GM04503 (cell line): ENCODE results near the gene MFSD1.
"Not testable (repeated sequence)": the region's sequence is repeated elsewhere in the genome, so short reads cannot be mapped to it uniquely, and the experiment has no call there.

ENCODE experiments used
- DNase-seq: peaks from one replicate; pipeline ENCODE4 v3.0.0-alpha.2; 2012; ENCODE audit warnings: low read depth

MFSD1 gene

GRCh38 chr3:158776531-158776930 is 25.3 kb upstream of the MFSD1 start:
- no peak for DNase-seq

- no peak for DNase-seq
Measured at GRCh38 chr3:158777161-158777873, 24.5 kb upstream of the MFSD1 start.

GRCh38 chr3:158780766-158781165 is 21.1 kb upstream of the MFSD1 start:
- no peak for DNase-seq

- no peak for DNase-seq
Measured at GRCh38 chr3:158781191-158781590, 20.7 kb upstream of the MFSD1 start.

DNA sequence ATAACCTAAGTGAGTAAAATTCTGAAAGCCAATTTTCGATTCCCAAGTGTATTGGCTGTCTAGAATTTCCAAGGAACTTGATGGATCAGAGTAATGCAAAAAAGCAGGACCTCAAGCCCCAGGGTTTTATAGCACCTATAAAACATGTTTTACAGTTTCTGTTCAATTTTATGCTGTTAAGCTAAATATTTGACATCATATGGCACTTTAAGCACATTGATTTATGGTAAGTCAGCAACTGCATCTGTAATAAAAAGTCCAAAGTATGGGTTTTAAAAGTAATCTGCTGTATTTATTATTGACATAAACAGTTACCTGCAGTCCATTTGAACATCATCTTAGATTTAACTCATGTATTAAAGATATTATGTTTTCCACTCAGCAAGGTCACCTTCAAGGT is 20.0 kb upstream of the MFSD1 start:
- no peak for DNase-seq

- DNase-seq, result no peak
Measured at GRCh38 chr3:158782283-158782989, 19.4 kb upstream of the MFSD1 start.

- no peak for DNase-seq
Measured at GRCh38 chr3:158783051-158783450, 18.8 kb upstream of the MFSD1 start.

GRCh38 chr3:158785972-158786371 is 15.9 kb upstream of the MFSD1 start:
- no peak for DNase-seq

DNA sequence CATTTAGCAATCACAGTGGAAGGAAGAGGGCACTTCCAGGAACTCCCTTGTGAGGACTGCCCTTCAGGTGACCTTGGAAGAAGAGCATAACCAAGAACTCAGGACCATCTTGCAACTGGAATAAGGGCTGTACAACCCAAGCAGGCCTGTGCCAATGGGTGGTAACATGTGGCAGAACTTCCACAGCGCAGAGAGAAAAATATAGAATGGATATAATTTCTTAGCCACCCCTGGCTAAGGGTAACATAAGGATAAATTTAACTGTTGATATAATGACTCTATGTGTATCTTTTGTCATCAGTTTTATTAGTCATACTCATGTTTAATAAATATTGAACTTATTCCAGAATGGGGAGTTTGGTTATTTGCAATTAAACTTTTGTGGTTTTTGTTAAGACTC is 13.4 kb upstream of the MFSD1 start:
- DNase-seq, result no peak

DNA sequence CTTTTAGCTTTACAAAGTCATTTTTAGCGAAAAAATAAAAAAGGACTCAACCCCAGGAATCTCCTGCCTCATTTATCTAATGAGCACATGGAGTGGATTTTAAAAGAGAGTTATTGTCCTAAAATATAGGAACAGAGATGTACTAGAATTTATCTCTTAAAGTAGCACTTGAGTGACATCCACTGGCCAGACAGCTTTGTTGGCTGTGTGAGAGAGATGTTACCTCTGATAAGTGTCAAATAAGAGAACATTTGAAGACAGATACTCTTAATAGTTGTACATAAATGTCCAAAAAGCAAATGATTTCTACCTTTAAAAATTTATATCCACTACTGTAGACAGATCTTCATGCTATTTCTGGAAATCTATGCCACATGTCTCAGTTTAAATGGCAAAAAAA is 12.3 kb upstream of the MFSD1 start:
- DNase-seq, result no peak

GRCh38 chr3:158790901-158791589 is 10.8 kb upstream of the MFSD1 start:
- no peak for DNase-seq

DNA sequence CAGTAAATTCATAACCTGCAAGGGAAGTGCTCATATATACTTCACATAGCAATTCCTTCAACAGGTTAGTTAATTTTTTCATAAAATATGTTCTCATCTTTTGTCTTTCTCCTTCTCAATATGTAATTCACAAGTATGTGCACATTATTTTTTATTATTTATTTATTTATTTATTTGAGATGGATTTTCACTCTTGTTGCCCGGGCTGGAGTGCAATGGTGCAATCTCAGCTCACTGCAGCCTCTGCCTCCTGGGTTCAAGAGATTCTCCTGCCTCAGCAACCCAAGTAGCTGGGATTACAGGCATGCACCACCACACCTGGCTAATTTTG is 10.3 kb upstream of the MFSD1 start:
- not testable (repeated sequence) for DNase-seq

DNA sequence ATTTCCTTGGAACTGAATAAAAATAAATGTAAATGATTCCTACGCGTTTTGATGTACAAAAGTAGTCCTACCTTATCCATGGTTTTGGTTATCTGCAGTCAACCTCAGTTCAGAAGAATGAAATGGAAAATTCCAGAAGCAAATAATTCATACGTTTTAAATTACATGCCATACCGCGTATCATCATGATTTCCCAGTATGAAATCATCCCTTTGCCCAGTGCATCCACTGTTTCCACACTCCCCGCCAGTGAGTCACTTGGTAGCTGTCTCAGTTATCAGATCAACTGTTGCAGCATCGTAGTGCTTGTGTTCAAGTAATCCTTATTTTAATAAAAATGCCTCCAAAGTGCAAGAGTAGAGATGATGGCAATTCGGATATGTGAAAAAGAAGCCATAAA is 9.1 kb upstream of the MFSD1 start:
- DNase-seq, result no peak

DNA sequence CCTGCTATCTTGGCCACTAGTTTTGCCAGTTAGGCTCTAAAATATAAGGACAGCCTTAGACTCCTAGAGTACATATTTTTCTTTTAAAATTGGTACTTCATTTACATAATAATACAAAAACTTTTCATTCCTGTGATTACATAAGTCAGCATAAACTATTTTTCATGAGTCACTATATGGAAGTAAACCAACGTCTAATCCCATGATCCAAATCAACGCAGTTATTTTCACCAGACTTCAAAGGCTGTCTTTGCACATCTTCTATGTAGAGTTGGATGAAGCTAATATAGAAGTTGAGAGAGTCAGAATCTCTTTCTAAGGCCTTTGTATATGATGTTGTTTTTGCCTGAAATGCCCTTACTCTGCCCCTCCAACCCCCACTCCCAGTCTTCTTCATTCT is 7.6 kb upstream of the MFSD1 start:
- no peak for DNase-seq

- DNase-seq, result no peak
Measured at GRCh38 chr3:158794936-158795518, 6.8 kb upstream of the MFSD1 start.

- DNase-seq, result no peak
Measured at GRCh38 chr3:158801201-158801600, 653 bp upstream of the MFSD1 start.

DNA sequence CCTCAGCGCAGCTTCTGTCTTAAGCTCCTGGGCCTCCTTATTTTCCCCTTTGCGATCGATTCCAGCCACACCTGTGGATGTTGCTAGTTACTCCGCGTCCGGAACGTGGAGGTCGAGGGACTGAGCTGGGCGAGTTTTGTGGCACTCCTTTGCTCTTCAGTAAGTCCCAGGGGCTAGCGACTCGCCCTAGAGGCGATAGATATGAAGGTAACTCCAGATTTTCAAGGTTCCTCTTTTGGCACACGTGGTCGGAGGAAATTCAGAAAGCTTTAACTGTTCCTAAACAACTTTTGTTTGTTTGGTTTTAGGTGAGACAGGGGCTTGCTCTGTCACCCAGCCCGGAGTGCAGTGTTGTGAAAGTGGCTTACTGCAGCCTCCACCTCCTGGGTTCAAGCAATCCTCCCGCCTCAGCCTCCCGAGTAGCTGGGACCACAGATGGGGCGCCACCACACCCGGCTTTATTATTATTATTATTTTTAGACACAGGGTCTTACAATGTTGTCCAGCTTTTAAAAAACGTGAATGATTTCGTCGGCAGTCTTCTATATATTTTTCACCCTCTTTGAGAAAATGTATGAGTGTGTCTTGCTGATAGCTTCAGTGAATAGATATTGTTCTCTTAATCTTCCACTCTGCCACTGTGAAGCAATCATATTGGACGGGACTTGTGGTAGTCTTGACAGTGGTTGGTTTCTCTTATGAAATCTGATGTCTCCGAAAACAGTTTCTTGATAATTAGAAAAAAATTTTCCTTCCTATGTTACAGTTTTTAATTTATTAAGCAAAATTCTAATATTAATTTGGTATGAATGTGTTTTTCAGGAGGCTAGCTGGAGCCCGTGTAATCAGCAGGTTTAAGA is 785 bp downstream of the MFSD1 start:
- no peak for DNase-seq

GRCh38 chr3:158804441-158804840 is 2.6 kb downstream of the MFSD1 start:
- no peak for DNase-seq

- DNase-seq, result peak; percentile 56
Measured at GRCh38 chr3:158808697-158809096, 6.8 kb downstream of the MFSD1 start.

- no peak for DNase-seq
Measured at GRCh38 chr3:158809642-158810041, 7.8 kb downstream of the MFSD1 start.

GRCh38 chr3:158810823-158811724 is 9.2 kb downstream of the MFSD1 start:
- no peak for DNase-seq
